PFSK-1 (cell line): ENCODE measurements around the gene FAM110A. TPM values are rescaled to one million over a fixed set of nuclear protein-coding genes. Genes with fewer than 3 reads are reported as not detected.

ENCODE experiments used
- FOXP2 ChIP-seq: optimal IDR thresholded peaks from 2 replicates; pipeline ENCODE3; 2011; ENCODE audit warnings: borderline replicate concordance, control low read depth, inconsistent platforms; ENCODE audit not compliant: insufficient read depth; ENCODE audit errors: extremely low read length, extremely low read depth
- POLR2AphosphoS5 ChIP-seq: IDR thresholded peaks from 2 replicates; pipeline ENCODE4 v1.6.1; 2012; ENCODE audit warnings: low read depth, mild to moderate bottlenecking, control low read depth, low read length, moderate library complexity
- SIN3A ChIP-seq: IDR thresholded peaks from 2 replicates; pipeline ENCODE4 v1.6.1; 2012; ENCODE audit warnings: mild to moderate bottlenecking, low read length, moderate library complexity, borderline replicate concordance; ENCODE audit not compliant: insufficient read depth
- TAF1 ChIP-seq: IDR thresholded peaks from 2 replicates; pipeline ENCODE4 v1.6.1; 2012; ENCODE audit warnings: low read length, control low read depth, borderline replicate concordance; ENCODE audit not compliant: insufficient read depth
- polyA plus RNA-seq: library from polyadenylated mRNA; unstranded; fragments of >200 nt; gene quantifications from one replicate; pipeline ENCODE4 v1.2.1, GENCODE V29; 2012; ENCODE audit warnings: low read depth, missing spikeins; ENCODE audit not compliant: insufficient read length
- TF ChIP-seq, protein P1 (sequence below), 2 experiments: IDR thresholded peaks; 2 replicates each; pipeline versions ENCODE4 v1.6.1 to v1.8.0; 2011 to 2012; ENCODE audit warnings: low read depth in 2 of 2, low read length in 2 of 2, control low read depth in 1 of 2, inconsistent platforms in 1 of 2, mild to moderate bottlenecking in 1 of 2, moderate library complexity in 1 of 2; ENCODE audit not compliant: insufficient read depth in 1 of 2

Gene FAM110A
- polyA plus RNA-seq: 2.2 TPM

DNA sequence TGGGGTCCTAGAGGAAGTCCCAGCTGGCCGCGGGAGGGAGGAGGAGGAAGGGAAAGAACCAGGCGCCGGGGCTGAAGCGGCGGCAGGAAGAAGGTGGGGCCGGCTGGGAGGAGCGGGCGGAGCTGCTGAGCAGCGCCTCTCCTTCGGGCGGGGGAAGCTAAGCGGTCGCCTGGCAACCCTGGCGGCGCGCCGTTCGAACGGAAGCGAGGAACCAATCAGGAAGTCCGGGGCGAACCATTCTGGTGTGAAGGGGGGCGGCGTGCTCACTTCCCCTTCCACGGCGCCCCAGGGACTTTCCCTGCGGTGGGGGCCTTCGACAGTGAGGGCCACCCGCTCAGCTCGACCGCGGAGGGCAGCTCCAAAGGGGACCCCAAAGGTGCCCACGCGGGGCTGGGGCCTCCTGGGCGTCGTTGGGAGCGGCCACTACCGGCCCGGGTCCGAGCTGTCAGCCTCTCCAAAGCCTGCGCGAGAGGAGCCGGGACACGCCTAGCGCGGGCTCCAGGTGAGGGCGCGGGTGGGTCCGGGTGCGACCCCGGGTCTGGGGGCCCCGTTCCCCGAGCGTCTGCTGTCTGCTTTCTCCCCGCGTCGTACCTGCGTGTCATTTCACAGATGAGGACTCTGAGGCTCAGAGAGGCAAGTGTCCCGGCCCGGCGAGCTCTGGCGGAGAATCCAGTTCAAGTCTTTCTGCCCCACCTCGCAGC is at the start of gene FAM110A:
FAM110A (plus strand) TSS at position 266 of the 701 bp plus-strand sequence. CDS start 11,090 bp downstream, outside the sequence.
- TF ChIP-seq TAF1 (no peak), SIN3A (no peak), POLR2AphosphoS5 (no peak), FOXP2 (no peak)
- TF ChIP-seq, protein P1, sequence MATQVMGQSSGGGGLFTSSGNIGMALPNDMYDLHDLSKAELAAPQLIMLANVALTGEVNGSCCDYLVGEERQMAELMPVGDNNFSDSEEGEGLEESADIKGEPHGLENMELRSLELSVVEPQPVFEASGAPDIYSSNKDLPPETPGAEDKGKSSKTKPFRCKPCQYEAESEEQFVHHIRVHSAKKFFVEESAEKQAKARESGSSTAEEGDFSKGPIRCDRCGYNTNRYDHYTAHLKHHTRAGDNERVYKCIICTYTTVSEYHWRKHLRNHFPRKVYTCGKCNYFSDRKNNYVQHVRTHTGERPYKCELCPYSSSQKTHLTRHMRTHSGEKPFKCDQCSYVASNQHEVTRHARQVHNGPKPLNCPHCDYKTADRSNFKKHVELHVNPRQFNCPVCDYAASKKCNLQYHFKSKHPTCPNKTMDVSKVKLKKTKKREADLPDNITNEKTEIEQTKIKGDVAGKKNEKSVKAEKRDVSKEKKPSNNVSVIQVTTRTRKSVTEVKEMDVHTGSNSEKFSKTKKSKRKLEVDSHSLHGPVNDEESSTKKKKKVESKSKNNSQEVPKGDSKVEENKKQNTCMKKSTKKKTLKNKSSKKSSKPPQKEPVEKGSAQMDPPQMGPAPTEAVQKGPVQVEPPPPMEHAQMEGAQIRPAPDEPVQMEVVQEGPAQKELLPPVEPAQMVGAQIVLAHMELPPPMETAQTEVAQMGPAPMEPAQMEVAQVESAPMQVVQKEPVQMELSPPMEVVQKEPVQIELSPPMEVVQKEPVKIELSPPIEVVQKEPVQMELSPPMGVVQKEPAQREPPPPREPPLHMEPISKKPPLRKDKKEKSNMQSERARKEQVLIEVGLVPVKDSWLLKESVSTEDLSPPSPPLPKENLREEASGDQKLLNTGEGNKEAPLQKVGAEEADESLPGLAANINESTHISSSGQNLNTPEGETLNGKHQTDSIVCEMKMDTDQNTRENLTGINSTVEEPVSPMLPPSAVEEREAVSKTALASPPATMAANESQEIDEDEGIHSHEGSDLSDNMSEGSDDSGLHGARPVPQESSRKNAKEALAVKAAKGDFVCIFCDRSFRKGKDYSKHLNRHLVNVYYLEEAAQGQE (IDR thresholded peaks at IDR 0.05; ENCODE audit: insufficient read depth in 1 of 2, low read depth in 2 of 2, low read length in 2 of 2): no peak

- TF ChIP-seq POLR2AphosphoS5 (no peak), SIN3A (no peak), TAF1 (no peak)
- TF ChIP-seq, protein P1 (IDR thresholded peaks at IDR 0.05; ENCODE audit: insufficient read depth in 1 of 2, low read depth in 2 of 2, low read length in 2 of 2): no peak
Observed at GRCh38 chr20:787825-788224, 45.7 kb upstream of the FAM110A start.

GRCh38 chr20:791056-791455 is 42.5 kb upstream of the FAM110A start:
- TF ChIP-seq TAF1 (no peak), SIN3A (no peak), FOXP2 (no peak), POLR2AphosphoS5 (no peak)
- TF ChIP-seq, protein P1 (IDR thresholded peaks at IDR 0.05; ENCODE audit: insufficient read depth in 1 of 2, low read depth in 2 of 2, low read length in 2 of 2): no peak

- TF ChIP-seq, protein P1 (IDR thresholded peaks at IDR 0.05; ENCODE audit: insufficient read depth in 1 of 2, low read depth in 2 of 2, low read length in 2 of 2): no peak
- TF ChIP-seq POLR2AphosphoS5 (no peak), FOXP2 (no peak), TAF1 (no peak), SIN3A (no peak)
Observed at GRCh38 chr20:792248-792647, 41.3 kb upstream of the FAM110A start.
